K562 (cell line): Measurements from ENCODE around the gene HFE. TPM values are rescaled to one million over a fixed set of nuclear protein-coding genes. Genes with fewer than 3 reads are reported as not detected.

Source experiments
- CBFA2T2 ChIP-seq: fragments of 450-650 bp; conservative IDR thresholded peaks from 2 replicates; pipeline ENCODE4 v1.6.1; 2017; ENCODE audit warnings: mild to moderate bottlenecking
- CBX1 ChIP-seq: sonication (generic); IDR thresholded peaks from 2 replicates; pipeline ENCODE4 v1.6.1; 2016; ENCODE audit warnings: antibody characterized with exemption, low read depth, mild to moderate bottlenecking
- CREB1 ChIP-seq, 2 experiments: sonication (generic) in 1 of 2; formaldehyde crosslinking in 1 of 2; IDR thresholded peaks; 2 replicates each; pipeline versions ENCODE4 v1.6.1 to v1.8.0; 2012 to 2022; ENCODE audit warnings: inconsistent platforms in 1 of 2, mild to moderate bottlenecking in 1 of 2, missing genetic modification reagents in 1 of 2, moderate library complexity in 1 of 2
- CSDE1 ChIP-seq, 2 experiments: fragments of 450-650 bp; IDR thresholded peaks; 2 replicates each; pipeline ENCODE4 v1.6.1; 2016; ENCODE audit warnings: mild to moderate bottlenecking in 1 of 2
- FOS ChIP-seq: IDR thresholded peaks from 3 replicates; pipeline ENCODE4 v1.6.1; 2011; ENCODE audit not compliant: insufficient read length; ENCODE audit errors: extremely low read depth
- FOXJ3 ChIP-seq: sonication (generic); formaldehyde crosslinking; IDR thresholded peaks from 2 replicates; pipeline ENCODE4 v1.4.0; 2020; ENCODE audit warnings: mild to moderate bottlenecking, missing genetic modification reagents
- NONO ChIP-seq, 2 experiments: fragments of 200-400 bp in 1 of 2; fragments of 450-650 bp in 1 of 2; formaldehyde crosslinking in 1 of 2; IDR thresholded peaks; 2 replicates each; pipeline ENCODE4 v1.6.1; 2017; ENCODE audit warnings: low read depth in 2 of 2, mild to moderate bottlenecking in 2 of 2, moderate library complexity in 2 of 2, low read length in 1 of 2
- NR2C2 ChIP-seq, 2 experiments: fragments of 200-800 bp in 1 of 2; sonication (Bioruptor generic) in 1 of 2; sonication (generic) in 1 of 2; formaldehyde crosslinking in 1 of 2; IDR thresholded peaks; 2 replicates each; pipeline versions ENCODE4 v1.6.1 to v1.8.0; 2016 to 2022; ENCODE audit warnings: mild to moderate bottlenecking in 1 of 2, missing compliant biosample characterization in 1 of 2, missing genetic modification characterization in 1 of 2, missing genetic modification reagents in 1 of 2
- PPARD ChIP-seq: fragments of 250-450 bp; sonication (Bioruptor Pico); IDR thresholded peaks from 2 replicates; pipeline ENCODE4 v1.8.0; 2022; ENCODE audit warnings: inconsistent platforms, mild to moderate bottlenecking, moderate library complexity
- PRPF4 ChIP-seq: fragments of 200-400 bp; formaldehyde crosslinking; IDR thresholded peaks from one replicate; pipeline ENCODE4 v1.6.1; 2017; ENCODE audit warnings: low read length, low read depth, mild to moderate bottlenecking; ENCODE audit not compliant: insufficient read depth, poor library complexity, severe bottlenecking
- RCOR1 ChIP-seq, 2 experiments: IDR thresholded peaks; 2 replicates each; pipeline ENCODE4 v1.6.1; 2012; ENCODE audit warnings: low read depth in 2 of 2, low read length in 2 of 2, borderline replicate concordance in 1 of 2, improper control_type of control experiment in 1 of 2
- SREBF2 ChIP-seq: sonication (generic); formaldehyde crosslinking; IDR thresholded peaks from 2 replicates; pipeline ENCODE4 v1.4.0; 2020; ENCODE audit warnings: mild to moderate bottlenecking, missing genetic modification reagents
- TFAP4 ChIP-seq: sonication (generic); formaldehyde crosslinking; IDR thresholded peaks from 2 replicates; pipeline ENCODE4 v1.8.0; 2022; ENCODE audit warnings: missing genetic modification reagents, mild to moderate bottlenecking, moderate library complexity, borderline replicate concordance
- ZBTB7A ChIP-seq: IDR thresholded peaks from 2 replicates; pipeline ENCODE4 v1.6.1; 2011; ENCODE audit warnings: low read depth, mild to moderate bottlenecking, low read length, moderate library complexity, borderline replicate concordance; ENCODE audit not compliant: control insufficient read depth
- ZFX ChIP-seq: sonication (generic); formaldehyde crosslinking; IDR thresholded peaks from 2 replicates; pipeline ENCODE4 v1.8.0; 2022; ENCODE audit warnings: mild to moderate bottlenecking, missing genetic modification reagents, moderate library complexity
- ZKSCAN1 ChIP-seq: fragments of 150-350 bp; IDR thresholded peaks from 2 replicates; pipeline ENCODE4 v1.6.1; 2016; ENCODE audit warnings: low read depth, low read length
- ZMIZ1 ChIP-seq, 2 experiments: fragments of 150-350 bp in 1 of 2; IDR thresholded peaks; 2 replicates each; pipeline ENCODE4 v1.6.1; 2012 to 2016; ENCODE audit warnings: low read depth in 2 of 2, low read length in 2 of 2, mild to moderate bottlenecking in 1 of 2, moderate library complexity in 1 of 2
- ZNF134 ChIP-seq: fragments of 250-450 bp; sonication (Bioruptor Pico); conservative IDR thresholded peaks from 2 replicates; pipeline ENCODE4 v1.4.0; 2020
- ZNF589 ChIP-seq: fragments of 200-800 bp; sonication (Bioruptor generic); IDR thresholded peaks from 2 replicates; pipeline ENCODE4 v1.6.1; 2016; ENCODE audit warnings: low read depth, missing genetic modification characterization, missing compliant biosample characterization
- ZNF785 ChIP-seq: fragments of 250-450 bp; sonication (Bioruptor Pico); IDR thresholded peaks from 2 replicates; pipeline ENCODE4 v1.4.0; 2020; ENCODE audit warnings: mild to moderate bottlenecking
- ZSCAN32 ChIP-seq: fragments of 450-650 bp; formaldehyde crosslinking; IDR thresholded peaks from 2 replicates; pipeline ENCODE4 v1.4.0; 2020; ENCODE audit warnings: mild to moderate bottlenecking, moderate library complexity
- polyA plus RNA-seq, 8 experiments: library from polyadenylated mRNA; depleted of rRNA in 4 of 8; stranded (reverse) in 5 of 8; unstranded in 3 of 8; fragments of >200 nt; fragmentation: Nextera tagmentation in 2 of 8; fragmentation: Illumina TruSeq in 1 of 8; extraction: Ambion mirVana in 2 of 8; extraction: Trizol in 1 of 8; gene quantifications; 2 replicates each; pipeline versions ENCODE4 v1.2.1 to v1.2.3, GENCODE V29; 2011 to 2014; ENCODE audit warnings: inconsistent platforms in 1 of 8, missing spikeins in 1 of 8
- total RNA-seq, 7 experiments: library from RNA; depleted of rRNA in 6 of 7; stranded (reverse); fragments of >200 nt in 6 of 7; fragmentation: Illumina TruSeq in 2 of 7; extraction: Trizol in 2 of 7; gene quantifications; 2 replicates each; pipeline versions ENCODE4 v1.2.1 to v1.2.3, GENCODE V29; 2011 to 2021; ENCODE audit warnings: low replicate concordance in 1 of 7
- TF ChIP-seq, protein P1 (sequence below): fragments of 250-450 bp; sonication (Bioruptor Pico); IDR thresholded peaks from 2 replicates; pipeline ENCODE4 v1.6.1; 2021; ENCODE audit warnings: mild to moderate bottlenecking
- TF ChIP-seq, protein P2 (sequence below): fragments of 250-450 bp; sonication (Bioruptor Pico); IDR thresholded peaks from 2 replicates; pipeline ENCODE4 v1.8.0; 2021; ENCODE audit warnings: mild to moderate bottlenecking, moderate library complexity

The HFE gene
- total and polyA plus RNA-seq, 9 of the 15 experiments (the other 6 are each of a cell fraction or from before 2014, with no cell fraction given), result 0.14 to 1.2 (median 0.76) TPM

DNA sequence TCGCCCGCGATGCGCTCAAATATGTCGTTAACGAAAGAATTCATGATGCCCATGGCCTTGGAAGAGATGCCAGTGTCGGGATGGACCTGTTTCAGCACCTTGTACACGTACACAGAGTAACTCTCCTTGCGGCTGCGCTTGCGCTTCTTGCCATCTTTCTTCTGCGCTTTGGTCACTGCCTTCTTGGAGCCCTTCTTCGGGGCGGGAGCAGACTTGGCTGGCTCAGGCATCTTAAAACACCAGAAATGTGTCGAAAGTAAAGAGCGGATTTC lies 36.4 kb downstream of the HFE start (continued):
- TF ChIP-seq NR2C2 (CRISPR knock-in tag; IDR thresholded peaks at IDR 0.05) (peak; percentile 66; the same call in 1 of the 2 replicates), NR2C2 (tag; IDR thresholded peaks at IDR 0.05) (no peak; the same call in 1 of the 2 replicates), CBFA2T2 (no peak), ZFX (CRISPR knock-in tag) (no peak), ZNF589 (CRISPR knock-in tag) (0 out of 2 replicates have a peak, but pooled peaks have one; percentile 20), ZMIZ1 (IDR thresholded peaks at IDR 0.05; ENCODE audit: low read depth in 2 of 2, low read length in 2 of 2) (no peak; a peak in 1 of 4 replicates), PPARD (CRISPR knock-in tag) (no peak), CBX1 (0 out of 2 replicates have a peak, but pooled peaks have one; percentile 8), TFAP4 (no peak), ZKSCAN1 (no peak; the same call in none of the 2 replicates), FOS (no peak), CREB1 (IDR thresholded peaks at IDR 0.05) (peak; percentile 67; the same call in 1 of the 2 replicates), CREB1 (CRISPR knock-in tag; IDR thresholded peaks at IDR 0.05) (no peak), SREBF2 (CRISPR knock-in tag) (no peak; the same call in 1 of the 2 replicates), NONO (IDR thresholded peaks at IDR 0.05; ENCODE audit: low read depth in 2 of 2, low read length in 1 of 2) (peak in 1 of 2 experiments; percentile 59; a peak in 1 of 4 replicates), ZSCAN32 (no peak), CSDE1 (IDR thresholded peaks at IDR 0.05) (peak in 1 of 2 experiments; percentile 53; a peak in 1 of 4 replicates), RCOR1 (IDR thresholded peaks at IDR 0.05; ENCODE audit: borderline replicate concordance in 1 of 2, low read depth in 2 of 2, low read length in 2 of 2) (peak in 1 of 2 experiments; percentile 63; a peak in 1 of 4 replicates), FOXJ3 (no peak), ZBTB7A (no peak), PRPF4 (no peak), ZNF785 (no peak), ZNF134 (CRISPR knock-in tag) (no peak)
- TF ChIP-seq, protein P1, sequence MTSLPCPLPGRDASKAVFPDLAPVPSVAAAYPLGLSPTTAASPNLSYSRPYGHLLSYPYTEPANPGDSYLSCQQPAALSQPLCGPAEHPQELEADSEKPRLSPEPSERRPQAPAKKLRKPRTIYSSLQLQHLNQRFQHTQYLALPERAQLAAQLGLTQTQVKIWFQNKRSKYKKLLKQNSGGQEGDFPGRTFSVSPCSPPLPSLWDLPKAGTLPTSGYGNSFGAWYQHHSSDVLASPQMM, result no peak
- TF ChIP-seq, protein P2, sequence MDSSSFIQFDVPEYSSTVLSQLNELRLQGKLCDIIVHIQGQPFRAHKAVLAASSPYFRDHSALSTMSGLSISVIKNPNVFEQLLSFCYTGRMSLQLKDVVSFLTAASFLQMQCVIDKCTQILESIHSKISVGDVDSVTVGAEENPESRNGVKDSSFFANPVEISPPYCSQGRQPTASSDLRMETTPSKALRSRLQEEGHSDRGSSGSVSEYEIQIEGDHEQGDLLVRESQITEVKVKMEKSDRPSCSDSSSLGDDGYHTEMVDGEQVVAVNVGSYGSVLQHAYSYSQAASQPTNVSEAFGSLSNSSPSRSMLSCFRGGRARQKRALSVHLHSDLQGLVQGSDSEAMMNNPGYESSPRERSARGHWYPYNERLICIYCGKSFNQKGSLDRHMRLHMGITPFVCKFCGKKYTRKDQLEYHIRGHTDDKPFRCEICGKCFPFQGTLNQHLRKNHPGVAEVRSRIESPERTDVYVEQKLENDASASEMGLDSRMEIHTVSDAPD (CRISPR knock-in tag), result no peak
